GOT3 (cell line): ENCODE data around the gene RPUSD3.
"Not testable (repeated sequence)": the region's sequence is repeated elsewhere in the genome, so short reads cannot be mapped to it uniquely, and the experiment has no call there.

Experiments used
- DNase-seq: peaks from one replicate; lab custom pipeline; 2025; ENCODE audit warnings: mixed read lengths; lab: John Stamatoyannopoulos, UW

RPUSD3 gene

DNA sequence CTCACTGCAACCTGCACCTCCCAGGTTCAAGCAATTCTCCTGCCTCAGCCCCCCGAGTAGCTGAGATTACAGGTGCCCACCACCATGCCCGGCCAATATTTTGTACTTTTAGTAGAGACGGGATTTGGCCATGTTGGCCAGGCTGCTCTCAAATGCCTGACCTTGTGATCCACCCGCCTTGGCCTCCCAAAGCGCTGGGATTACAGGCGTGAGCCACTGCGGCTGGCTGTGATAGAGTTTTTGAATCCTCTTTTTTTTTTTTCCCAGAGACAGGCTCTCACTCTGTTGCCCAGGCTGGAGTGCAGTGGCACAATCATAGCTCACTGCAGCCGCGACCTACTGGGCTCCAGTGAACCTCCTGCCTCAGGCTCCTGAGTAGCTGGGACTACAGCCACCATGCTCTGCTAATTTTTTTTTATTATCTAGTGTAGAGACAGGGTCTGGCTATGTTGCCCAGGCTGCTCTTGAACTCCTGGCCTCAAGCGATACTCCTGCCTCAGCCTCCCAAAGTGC lies 21.4 kb upstream of the RPUSD3 start:
- DNase-seq, result not testable (repeated sequence)

DNA sequence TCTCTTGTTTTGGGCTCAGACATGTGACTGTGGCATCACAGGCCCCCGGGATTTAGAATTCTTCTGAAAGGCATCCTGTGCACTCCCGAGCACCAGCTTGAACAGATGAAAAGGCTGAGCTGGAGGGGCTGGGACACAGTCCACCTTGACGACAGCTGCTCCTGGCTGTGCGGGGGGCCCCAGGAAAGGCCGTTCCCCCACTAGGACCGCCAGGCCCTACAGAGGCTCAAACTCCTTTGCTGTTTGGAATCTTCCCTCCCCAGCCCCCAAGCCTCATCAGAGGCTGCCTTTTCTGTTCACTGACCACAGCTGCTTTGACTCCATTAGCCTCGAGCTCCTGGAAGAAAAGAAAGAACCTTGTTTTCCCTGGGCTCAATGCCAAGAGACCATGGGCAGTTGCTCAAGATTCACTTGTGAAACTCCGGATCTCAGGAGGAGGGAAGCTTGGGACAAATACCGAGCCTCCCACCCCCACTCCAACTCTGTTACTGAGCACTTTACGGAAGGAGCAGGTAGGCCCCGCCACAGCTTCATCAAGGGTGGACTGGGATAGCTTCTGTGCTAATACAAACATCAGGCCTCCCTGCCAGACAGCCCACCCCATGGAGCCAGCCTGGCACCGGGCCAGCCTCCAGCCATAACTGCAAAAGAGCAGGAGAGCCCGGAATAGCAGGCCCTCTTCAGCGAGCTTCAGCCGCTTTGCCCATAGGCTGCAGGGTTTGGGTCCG lies 20.6 kb upstream of the RPUSD3 start:
- DNase-seq, result no peak

DNA sequence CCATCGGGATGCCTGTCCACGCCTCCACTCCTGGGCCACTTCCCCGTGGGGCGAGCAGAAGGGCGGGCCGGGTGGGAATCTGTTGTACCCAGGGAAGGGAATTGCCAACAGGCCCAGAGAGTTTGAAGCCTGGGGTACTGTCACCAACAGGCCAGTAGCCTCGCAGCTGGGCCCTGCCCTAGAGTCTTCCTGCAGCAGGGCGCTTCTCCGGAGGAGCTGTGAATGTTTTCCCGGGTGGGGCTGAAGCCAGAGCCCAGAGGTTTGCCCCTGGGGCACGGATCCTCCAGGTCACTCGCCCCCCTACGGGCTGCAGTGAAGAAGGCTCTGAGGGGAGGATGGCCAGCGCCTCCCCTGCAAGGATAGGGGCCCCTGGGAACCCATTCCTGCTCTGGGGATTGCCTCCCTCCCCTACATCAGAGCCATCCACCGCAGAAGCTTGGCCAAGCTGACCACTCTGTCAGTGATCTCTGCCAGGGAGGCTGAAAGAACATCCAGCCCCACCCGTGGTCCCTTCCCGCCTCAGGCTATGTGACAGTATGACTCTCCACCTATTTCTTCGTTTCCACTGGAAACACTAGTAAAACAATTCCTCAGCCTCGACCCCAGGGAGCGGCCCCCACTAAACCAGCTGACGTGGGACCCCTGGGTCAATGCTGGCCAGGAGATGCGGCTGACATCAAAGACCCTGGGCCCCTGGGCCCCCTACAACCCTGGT lies 19.4 kb upstream of the RPUSD3 start:
- DNase-seq, result no peak

DNA sequence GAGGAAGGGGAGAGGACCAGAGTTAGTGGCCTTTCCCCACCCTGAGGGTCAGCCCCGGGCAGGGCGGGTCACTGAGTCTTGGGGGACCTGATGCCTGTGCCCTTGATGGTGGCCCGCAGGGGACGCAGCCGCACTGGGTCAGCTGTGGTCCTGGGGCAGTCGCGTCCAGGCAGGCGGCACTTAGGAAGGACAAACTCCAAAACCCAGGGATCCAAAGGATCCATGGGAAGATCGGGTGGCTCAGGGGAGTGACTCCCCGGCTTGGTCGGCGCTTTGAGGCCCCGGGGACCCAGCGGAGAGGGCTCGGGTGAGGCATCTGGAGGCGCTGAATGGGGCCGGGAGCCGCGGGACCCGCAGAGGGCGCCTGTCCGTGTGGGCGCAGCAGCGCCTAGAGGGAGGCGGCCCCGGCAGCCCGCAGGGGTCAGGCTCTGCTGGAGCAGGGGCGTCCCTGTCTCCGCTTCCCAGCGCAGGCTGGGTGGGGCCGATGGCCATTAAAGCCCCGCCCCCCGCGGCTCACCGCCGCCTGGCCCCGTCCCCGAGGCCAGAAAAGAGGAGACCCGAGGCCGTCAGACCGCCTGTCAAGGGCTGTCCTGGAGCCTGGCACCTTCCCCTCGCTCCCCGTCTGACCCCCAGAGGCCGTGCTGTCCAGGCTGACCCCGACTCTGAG lies 18.7 kb upstream of the RPUSD3 start:
- no peak for DNase-seq

DNA sequence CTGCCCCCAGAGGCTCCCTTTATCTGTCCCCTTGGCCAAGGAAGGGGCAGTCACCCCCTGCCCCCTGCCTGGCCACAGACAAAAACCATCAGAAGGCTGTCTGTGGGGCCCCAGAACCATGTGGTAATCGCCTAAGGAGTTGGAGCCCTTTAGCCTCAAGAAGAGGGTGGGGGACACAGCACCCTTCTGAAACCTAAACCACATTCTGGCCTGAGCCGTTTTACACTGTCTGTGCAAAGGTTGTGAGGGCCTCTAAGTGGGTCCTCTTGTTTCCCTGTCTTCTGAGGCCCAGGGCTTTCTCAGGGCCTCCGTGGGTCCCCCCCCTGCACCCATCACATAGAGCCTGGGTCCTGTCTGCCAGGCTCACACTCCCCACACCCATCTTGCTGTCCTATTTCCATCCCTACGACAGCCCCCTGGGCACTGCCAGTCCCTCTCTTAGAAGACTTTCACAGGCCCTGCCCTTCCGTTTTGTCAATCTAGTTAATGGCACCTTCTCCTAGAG lies 17.9 kb upstream of the RPUSD3 start:
- DNase-seq, result no peak

DNA sequence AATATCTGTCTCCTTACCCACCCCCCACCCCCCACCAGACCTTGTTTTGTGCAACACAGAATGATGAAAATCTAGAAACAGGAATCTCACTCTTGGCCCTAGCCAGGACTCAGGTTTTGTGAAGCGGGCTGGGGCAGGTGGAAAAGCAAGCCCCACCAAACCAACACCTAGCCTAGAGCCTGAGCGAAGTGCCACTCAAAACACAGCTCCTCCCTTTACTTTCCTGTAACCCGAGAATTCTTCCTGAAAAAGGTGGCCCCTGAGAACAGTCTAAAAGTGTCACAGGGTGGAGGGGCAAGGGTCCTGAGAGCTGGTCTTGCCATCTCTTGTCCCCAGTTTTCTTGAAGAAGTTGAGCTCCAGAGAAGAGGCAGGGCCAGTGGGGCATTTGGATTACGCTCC lies 17.4 kb upstream of the RPUSD3 start:
- no peak for DNase-seq

DNA sequence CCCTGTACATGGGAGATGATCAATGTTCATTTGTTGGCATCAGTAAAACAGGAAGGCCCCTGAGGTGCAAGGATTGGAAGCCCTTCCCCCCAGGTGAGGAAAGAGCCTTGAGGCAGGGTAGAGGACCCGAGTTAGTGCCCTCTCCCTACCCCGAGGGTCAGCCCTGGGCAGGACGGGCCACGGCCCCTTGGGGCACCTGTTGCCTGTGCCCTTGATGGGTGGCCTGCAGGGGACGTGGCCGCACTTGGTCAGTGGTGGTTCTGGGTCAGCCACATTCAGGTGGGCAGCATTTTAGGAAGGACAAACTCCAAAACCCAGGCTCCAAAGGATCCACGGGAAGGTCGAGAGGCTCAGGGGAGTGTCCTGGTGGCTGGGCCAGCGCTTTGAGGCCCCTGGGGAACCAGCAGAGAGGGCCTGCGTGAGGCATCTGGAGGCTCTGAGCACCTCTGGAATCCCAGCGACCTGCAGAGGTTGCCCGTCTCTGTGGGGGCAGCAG lies 15.8 kb upstream of the RPUSD3 start:
- no peak for DNase-seq

DNA sequence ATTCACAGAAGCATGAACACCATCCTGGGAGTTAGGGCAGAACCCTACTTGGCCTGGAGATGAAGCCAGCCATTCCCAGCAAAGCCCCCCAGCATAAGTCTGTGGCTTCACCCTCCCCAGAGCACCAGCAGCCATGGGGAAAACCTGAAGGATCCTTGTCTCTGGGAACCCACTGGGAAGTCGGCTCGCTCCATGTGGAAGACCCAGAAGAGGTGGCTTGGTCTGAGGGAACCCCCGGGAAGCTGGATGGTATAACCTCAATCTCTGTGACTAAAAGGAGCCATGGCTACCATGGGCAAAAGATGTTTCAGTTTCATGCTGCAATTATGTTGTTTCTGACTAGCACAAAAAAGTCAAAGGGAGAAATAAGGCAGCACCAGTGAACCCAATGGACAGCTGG lies 11.8 kb upstream of the RPUSD3 start:
- DNase-seq, result no peak

DNA sequence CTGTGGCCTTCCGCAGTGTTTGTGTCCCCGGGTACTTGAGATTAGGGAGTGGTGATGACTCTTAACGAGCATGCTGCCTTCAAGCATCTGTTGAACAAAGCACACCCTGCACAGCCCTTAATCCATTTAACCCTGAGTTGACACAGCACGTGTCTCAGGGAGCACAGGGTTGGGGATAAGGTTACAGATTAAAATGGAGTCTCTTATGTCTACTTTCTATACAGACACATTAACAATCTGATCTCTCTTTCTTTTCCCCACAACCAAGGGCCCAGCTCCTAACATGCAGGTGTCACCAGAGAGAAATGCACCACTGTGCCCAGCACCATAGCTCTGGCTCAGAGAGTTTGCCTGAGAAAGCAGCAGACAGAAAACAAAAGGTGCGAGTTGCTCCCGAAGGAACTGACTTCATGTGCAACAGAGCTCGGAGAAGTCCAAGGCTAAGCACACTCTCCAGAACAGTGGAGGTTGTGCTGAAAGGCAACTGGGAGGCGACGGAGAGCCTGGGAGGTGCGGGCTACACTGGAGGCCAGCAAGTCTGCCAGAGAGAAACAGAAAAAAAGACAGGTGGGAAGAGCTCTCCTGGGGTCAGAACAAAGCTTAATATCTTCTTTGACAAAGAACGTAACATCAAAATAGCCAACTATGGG lies 10.6 kb upstream of the RPUSD3 start:
- not testable (repeated sequence) for DNase-seq

DNA sequence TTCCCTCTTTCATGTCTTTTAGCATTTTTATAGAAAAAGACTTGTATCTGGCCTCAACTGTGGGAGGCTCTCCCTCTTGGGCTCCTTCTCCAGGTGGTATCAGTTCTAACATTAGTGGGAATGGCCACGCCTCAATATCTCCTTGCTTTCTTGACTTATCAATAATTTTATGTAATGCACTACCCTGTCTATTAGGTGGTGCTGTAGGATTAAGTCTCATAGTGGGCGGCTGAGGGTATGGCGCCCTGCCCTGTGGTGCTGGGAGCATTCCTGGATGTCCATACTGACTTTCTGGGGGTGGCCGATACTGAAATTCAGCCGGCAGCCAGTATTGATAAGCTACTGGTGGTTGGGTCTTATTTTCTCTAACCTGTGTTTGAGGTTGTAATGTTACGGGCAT lies 8.7 kb upstream of the RPUSD3 start:
- DNase-seq, result no peak

DNA sequence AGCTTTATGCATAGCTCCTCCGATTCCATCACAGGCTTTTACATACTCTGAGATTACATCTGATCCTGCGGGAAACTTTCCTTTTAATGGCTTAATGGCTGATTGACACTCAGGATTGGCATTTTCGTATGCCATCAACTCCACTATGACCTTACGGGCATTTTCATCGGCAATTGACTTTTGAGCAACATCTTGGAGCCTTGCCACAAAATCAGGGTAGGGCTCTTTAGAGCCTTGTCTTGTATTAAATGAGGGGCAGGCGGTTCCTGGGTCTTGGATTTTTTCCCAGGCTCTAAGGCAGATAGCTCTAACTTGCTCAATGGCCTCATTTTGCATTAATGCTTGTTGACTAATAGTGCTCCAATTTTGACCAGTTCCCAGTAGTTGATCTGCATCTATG lies 8.1 kb upstream of the RPUSD3 start:
- not testable (repeated sequence) for DNase-seq

DNA sequence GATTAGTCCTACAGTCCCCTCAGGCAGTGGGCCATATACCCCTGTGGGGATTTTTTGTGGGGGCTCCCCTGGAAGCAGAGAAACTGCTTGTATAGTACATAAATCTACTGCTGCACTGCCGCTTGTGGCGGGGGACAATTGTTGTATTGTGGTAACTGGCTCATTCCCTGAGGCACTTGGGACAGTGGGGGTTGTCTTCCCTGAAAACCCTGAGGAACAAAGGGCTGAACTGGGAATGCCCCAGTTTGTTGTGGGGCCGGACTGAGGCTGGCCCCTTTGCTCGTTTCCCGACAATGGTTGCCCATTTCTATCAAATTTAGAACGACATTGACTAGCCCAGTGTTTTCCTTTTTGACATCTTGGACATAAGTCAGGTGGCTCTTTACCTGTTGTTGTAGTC lies 7.6 kb upstream of the RPUSD3 start:
- DNase-seq, result not testable (repeated sequence)

DNA sequence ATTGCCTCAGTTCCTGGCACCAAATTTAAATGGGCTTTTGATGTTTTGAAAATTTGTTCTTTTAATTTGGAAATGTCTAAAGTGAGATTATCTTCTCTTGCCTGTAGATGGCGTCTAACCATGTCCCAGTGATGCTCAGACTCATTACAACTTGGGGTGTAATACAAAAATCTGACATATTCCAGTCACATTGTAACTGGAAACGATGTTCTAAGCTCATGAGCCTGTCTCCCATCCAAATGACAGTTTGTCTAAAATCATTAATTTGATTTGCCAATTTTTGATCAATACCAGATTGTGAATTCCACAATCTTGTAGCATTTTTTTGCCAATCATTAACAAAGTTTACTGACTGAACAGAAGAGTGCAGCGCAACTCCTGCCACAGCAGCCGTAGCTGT lies 5.1 kb upstream of the RPUSD3 start:
- DNase-seq, result not testable (repeated sequence)

DNA sequence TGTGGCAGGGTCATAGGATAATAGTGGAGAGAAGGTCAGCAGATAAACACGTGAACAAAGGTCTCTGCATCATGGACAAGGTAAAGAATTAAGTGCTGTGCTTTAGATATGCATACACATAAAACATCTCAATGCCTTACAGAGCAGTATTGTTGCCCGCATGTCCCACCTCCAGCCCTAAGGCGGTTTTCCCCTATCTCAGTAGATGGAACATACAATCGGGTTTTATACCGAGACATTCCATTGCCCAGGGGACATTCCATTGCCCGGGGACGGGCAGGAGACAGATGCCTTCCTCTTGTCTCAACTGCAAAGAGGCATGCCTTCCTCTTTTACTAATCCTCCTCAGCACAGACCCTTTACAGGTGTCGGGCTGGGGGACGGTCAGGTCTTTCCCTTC lies 4.1 kb upstream of the RPUSD3 start:
- DNase-seq, result not testable (repeated sequence)

DNA sequence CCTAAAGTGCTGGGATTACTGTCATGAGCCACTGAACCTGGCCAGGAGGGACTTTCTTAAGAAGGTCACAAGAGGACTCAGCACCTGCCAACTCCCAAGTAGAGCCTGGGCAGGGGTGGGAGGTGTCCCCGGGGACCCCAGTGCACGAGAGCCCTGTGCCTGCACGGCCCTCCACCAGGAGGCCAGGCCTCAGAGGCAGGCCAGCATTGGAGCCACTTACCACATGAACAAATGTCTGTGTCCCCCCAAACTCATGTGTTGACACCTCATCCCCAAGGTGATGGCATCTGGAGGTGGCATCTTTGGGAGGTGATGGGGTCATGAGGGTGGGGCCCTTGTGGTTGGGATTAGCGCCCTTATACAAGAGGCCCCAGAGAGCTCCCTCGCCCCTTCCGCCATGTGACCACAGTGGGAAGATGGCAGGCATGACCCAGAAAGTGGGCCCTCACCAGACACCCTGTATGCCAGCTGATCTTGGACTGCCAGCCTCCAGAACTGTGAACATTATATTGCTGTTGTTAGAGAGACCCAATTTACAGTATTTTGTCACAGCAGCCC lies 3.2 kb upstream of the RPUSD3 start:
- no peak for DNase-seq

DNA sequence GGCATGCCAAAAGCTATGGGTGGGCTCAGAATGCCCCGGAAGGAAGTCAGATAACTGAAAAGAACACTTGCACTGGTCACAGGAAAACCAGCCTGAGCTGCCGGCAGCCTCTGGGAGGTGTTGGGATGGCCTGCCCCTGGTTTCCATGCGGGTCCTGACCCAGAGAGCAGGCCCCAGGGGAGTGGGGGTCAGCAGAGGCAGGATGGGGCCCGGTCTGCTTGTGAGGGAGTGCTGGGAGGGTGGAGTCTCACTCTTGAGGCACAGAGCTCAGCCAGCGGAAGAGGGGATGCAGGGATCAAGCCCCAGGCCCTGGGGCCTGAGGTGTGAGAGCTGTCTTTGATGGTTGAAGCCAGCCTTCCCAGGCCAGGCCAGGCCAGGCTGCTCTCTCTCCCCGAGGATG lies 2.4 kb upstream of the RPUSD3 start:
- DNase-seq, result no peak

DNA sequence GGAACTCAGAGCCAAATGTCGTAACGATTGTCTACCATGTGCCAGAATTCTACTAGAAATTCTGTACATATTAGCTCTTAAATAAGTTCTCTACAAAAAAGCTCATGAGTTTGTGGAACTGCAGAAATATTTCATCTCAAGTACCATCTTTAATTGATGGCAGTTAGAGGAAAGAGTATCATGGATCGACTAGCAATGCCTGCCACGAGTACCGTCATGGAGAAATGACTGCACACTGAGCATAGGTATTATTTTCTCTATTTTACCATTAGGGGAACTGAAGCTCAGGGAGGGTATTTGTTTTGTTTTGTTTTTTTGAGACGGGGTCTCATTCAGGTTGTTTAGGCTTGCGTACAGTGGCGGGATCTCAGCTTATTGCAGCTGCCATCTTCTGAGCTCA lies 2.8 kb downstream of the RPUSD3 start:
- DNase-seq, result no peak

DNA sequence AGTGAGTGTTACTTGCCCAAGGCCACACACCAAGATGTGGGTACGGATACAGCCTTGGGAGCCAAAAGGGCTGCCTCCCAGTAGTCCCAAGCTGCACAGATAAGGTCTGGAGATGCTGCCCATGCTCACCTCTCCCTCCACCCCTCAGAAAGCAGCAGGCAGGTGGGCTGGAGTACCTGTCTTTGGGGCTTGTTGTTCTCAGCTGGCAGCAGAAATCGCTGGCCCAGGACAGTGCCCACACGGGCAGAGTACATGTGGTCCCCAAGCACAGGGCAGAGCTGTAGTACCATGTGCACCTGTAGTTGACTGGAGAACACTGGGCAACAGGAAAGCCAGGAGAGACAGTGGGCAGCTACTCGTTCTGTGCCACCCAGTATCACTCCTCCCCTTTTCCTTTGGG lies 5.0 kb downstream of the RPUSD3 start:
- no peak for DNase-seq

DNA sequence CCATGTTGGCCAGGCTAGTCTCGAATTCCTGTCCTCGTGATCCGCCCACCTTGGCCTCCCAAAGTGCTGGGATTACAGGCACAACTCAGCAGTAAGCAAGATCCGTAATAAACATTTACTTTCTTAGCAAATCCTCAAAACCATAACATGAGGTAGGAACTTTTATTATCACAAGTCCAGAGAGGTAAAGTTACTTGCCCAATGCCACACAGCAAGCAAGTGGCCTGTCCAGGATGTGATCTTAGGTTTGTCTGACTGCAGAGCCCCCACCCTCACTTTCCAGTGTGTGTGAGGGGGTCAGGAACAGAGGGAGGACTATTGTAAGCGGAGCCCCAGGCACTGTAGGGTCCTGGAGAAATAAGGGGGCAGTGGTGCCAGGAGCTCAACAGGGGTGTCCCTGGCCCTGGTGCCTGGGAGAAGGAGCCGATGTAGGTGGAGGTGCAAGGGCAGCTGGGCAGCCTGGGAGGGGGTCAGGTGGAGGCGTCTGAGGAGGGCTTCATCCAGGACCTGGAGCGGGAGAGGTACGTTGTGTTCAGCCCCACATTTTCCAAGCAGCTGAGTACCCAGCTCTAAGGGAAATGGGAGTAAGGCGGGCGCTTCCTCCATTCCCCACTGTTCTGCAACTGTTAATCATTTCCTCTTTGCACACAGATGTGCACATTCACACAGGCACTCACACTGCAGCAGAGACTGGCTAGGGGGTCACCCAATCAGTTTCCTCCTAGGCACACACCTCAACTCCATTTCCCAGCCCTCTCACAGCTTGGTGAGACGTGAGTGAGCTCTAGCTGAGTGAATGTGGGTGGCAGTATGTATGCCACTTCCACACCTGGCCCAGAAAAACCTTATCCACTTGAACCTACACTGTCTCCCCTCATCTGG lies 5.9 kb downstream of the RPUSD3 start:
- no peak for DNase-seq

DNA sequence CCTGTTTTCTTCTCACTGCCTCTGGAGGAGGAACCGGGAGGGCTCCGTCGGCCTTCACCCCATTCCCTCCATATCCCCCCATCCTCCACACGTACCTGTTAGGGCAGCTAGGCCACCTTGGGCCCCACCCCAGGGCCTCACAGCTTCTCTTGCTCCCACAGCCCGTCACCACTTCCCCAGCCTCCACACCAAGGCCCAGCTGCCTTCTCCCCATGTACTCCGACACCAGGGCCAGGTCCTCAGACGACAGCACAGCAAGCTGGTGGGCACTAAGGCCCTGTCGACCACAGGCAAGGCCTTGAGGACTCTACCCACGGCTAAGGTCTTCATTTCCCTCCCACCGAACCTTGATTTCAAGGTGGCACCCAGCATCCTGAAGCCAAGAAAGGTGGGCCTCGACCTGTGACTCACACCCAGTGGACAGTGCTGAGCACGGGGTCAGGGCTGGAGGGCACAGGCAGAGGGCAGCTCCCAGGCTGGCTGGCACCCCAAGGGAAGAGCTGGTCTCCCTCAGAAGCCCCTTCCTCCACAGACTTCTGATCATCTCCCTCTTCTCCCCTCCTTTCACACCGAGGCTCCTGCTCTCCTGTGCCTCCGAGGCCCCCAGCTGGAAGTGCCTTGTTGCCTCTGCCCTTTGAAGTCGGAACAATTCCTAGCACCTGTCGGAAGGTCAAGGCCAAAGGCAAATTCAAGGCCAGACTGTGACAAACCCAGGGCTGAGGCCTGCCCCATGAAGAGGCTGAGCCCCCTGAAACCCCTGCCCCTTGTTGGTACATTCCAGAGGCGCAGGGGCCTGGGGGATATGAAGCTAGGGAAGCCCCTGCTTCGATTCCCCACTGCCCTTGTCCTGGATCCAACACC lies 9.1 kb downstream of the RPUSD3 start:
- no peak for DNase-seq
